Natural killer cell (primary cell): ENCODE measurements around the gene VCL. TPM values are rescaled to one million over a fixed set of nuclear protein-coding genes. Genes with fewer than 3 reads are reported as not detected.

ENCODE experiments used
- ATAC-seq, 3 donors: fragments of 150-1000 bp in 2 of 3; fragments of 200-7000 bp in 1 of 3; cut with Tn5 transposase; 1 replicate in 1 of 3; 2 replicates in 2 of 3; pipeline ENCODE4 v1.10.0; 2021; ENCODE audit warnings: mild to moderate bottlenecking in 2 of 3, moderate library complexity in 2 of 3
- DNase-seq, 2 donors: peaks; one replicate each; pipeline versions ENCODE4 v3.0.0 to v3.0.0-alpha.2; 2013 to 2021; ENCODE audit warnings: mixed read lengths in 1 of 2
- H3K27ac ChIP-seq: one replicate; pipeline ENCODE4 v1.5.1; 2013; ENCODE audit warnings: mild to moderate bottlenecking, low read length
- H3K27me3 ChIP-seq: one replicate; pipeline ENCODE4 v1.6.1; 2013; ENCODE audit warnings: low read length; ENCODE audit not compliant: control insufficient read depth, insufficient read depth
- H3K36me3 ChIP-seq: one replicate; pipeline ENCODE4 v1.6.1; 2013; ENCODE audit warnings: low read length; ENCODE audit not compliant: control insufficient read depth, insufficient read depth
- H3K4me1 ChIP-seq: one replicate; pipeline ENCODE4 v1.6.1; 2013; ENCODE audit warnings: low read length; ENCODE audit not compliant: control insufficient read depth, insufficient read depth
- H3K4me3 ChIP-seq: one replicate; pipeline ENCODE4 v1.5.1; 2013; ENCODE audit warnings: low read length
- H3K9me3 ChIP-seq: one replicate; pipeline ENCODE4 v1.6.1; 2013; ENCODE audit warnings: low read length; ENCODE audit not compliant: control insufficient read depth, insufficient read depth
- H3K27ac Mint-ChIP-seq, 2 donors: one replicate each; pipeline ENCODE4 v1.8.0; 2022; ENCODE audit warnings: mild to moderate bottlenecking in 2 of 2, mixed read lengths in 2 of 2, moderate library complexity in 1 of 2
- H3K27me3 Mint-ChIP-seq, 2 donors: one replicate each; pipeline ENCODE4 v1.8.0; 2022; ENCODE audit warnings: low read depth in 2 of 2, mixed read lengths in 2 of 2
- H3K36me3 Mint-ChIP-seq: one replicate; pipeline ENCODE4 v1.8.0; 2022; ENCODE audit warnings: mixed read lengths
- H3K4me1 Mint-ChIP-seq, 2 donors: one replicate each; pipeline ENCODE4 v1.8.0; 2022; ENCODE audit warnings: mixed read lengths in 2 of 2
- H3K4me3 Mint-ChIP-seq: one replicate; pipeline ENCODE4 v1.8.0; 2022; ENCODE audit warnings: mild to moderate bottlenecking, moderate library complexity, mixed read lengths
- H3K9me3 Mint-ChIP-seq, 2 donors: one replicate each; pipeline ENCODE4 v1.8.0; 2022; ENCODE audit warnings: mixed read lengths in 2 of 2
- CTCF ChIP-seq: fragments of 200-600 bp; IDR thresholded peaks from one replicate; pipeline ENCODE4 v1.8.0; 2022; ENCODE audit warnings: antibody characterized with exemption
- WGBS: methylation state at CpG from one replicate; pipeline ENCODE4 v1.1.7; 2013; ENCODE audit warnings: missing lambda C conversion rate; ENCODE audit not compliant: insufficient coverage; 5-methylcytosine and 5-hydroxymethylcytosine counted together
- intact Hi-C: fragments of 100-400 bp; cut with micrococcal nuclease; formaldehyde crosslinking; loops from one replicate; pipeline ENCODE4 v1.14.2; 2022
- total RNA-seq, 4 donors: library from RNA; stranded (reverse); fragments of 120-200 nt in 1 of 4; gene quantifications; one replicate each; pipeline versions ENCODE4 v1.2.3 to v1.2.4, GENCODE V29; 2013 to 2022

Gene VCL
- total RNA-seq: 100 to 1,000 TPM; 121 to 145 (median 122) TPM
- total RNA-seq (2013): 110 TPM

GRCh38 chr10:73997787-73998622 is at the start of gene VCL:
Gene VCL (plus strand): TSS chr10:73998116. CDS start chr10:73998208, 92 bp downstream.
- no peaks in the 10 kb centered on the region for H3K36me3 Mint-ChIP-seq
- no peaks in the 10 kb centered on the region for H3K27me3 ChIP-seq
- H3K9me3 Mint-ChIP-seq: no peaks in the 10 kb centered on the region
- H3K4me1 ChIP-seq: peaks cover 23% of the 10 kb centered on the region
- peak within 1 kb of the TSS; percentile 70 for H3K27ac ChIP-seq
- DNase-seq: peak; percentile 95 to 97
- under 1% methylated on average over 92 of the region's 92 CpGs for WGBS
- peak; percentile 93 to 99 (median 96) for ATAC-seq
- intact Hi-C loops: loop anchor here (2.0 to 5.0 kb wide), 2 partner anchors 41 to 154 kb away; partner anchors contain the start of genes ADK and AP3M1
- no peaks in the 10 kb centered on the region for H3K27me3 Mint-ChIP-seq
- H3K4me3 Mint-ChIP-seq: peak within 1 kb of the TSS; percentile 97
- no peaks in the 10 kb centered on the region for H3K9me3 ChIP-seq
- H3K27ac Mint-ChIP-seq: peak within 1 kb of the TSS; percentile 88 to 94
- peaks cover 5% of the 10 kb centered on the region for H3K36me3 ChIP-seq
- H3K4me1 Mint-ChIP-seq: peaks cover 51 to 68% of the 10 kb centered on the region in 2 donors
- no peak for TF ChIP-seq CTCF
- H3K4me3 ChIP-seq: peak within 1 kb of the TSS; percentile 78

DNA sequence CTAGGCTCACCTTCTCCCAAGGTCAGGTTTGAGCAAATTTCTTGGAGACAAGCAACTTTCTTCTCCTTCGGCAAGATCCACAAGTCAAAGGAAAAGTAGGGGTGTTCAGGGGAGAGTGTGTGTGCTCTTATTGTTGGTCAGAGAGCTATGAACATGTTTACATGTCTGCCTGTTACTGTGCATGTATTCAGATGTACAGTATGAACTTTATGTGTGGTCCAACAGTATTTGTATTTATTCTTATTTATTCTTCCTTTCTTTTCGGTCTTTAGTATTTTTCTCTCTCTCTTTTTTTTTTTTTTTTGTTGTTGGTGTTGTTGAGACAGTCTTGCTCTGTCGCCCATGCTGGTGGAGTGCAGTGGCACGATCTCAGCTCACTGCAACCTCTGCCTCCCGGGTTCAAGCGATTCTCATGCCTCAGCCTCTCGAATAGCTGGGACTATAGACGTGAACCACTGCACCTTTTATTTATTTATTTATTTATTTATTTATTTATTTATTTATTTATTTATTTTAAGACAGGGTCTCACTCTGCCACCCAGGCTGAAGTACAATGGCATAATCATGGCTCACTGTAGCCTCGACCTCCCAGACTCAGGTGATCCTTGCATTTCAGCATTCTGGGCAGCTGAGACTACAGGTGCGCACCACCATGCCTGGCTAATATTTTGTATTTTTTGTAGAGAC is 48.8 kb upstream of the VCL start:
- H3K36me3 Mint-ChIP-seq: no peaks in the 10 kb centered on the region
- TF ChIP-seq CTCF: no peak

GRCh38 chr10:73950155-73950948 is 47.6 kb upstream of the VCL start:
- no peaks in the 10 kb centered on the region for H3K9me3 Mint-ChIP-seq
- peaks cover 5% of the 10 kb centered on the region for H3K4me1 ChIP-seq
- intact Hi-C loops: no loop called here

More for the DNA sequence above, 48.8 kb upstream of the VCL start:
- no peak overlapping the region for H3K27ac ChIP-seq
- intact Hi-C loops: no loop called here
- H3K9me3 ChIP-seq: no peaks in the 10 kb centered on the region
- Mint-ChIP-seq H3K27ac (no peak overlapping the region), H3K9me3 (no peaks in the 10 kb centered on the region), H3K27me3 (no peaks in the 10 kb centered on the region), H3K4me1 (peaks cover 8 to 13% of the 10 kb centered on the region in 2 donors), H3K4me3 (no peak overlapping the region)
- DNase-seq: no peak
- no peak for ATAC-seq
- no peak overlapping the region for H3K4me3 ChIP-seq
- WGBS: 97% methylated on average over 7 of the region's 10 CpGs
- H3K4me1 ChIP-seq: peaks cover 5% of the 10 kb centered on the region
- H3K27me3 ChIP-seq: no peaks in the 10 kb centered on the region
- no peaks in the 10 kb centered on the region for H3K36me3 ChIP-seq

More at GRCh38 chr10:73950155-73950948, 47.6 kb upstream of the VCL start:
- Histone ChIP-seq H3K9me3 (no peaks in the 10 kb centered on the region), H3K27ac (no peak overlapping the region), H3K36me3 (no peaks in the 10 kb centered on the region), H3K4me3 (no peak overlapping the region), H3K27me3 (no peaks in the 10 kb centered on the region)
- no peaks in the 10 kb centered on the region for H3K27me3 Mint-ChIP-seq
- no peak overlapping the region for H3K27ac Mint-ChIP-seq
- H3K4me3 Mint-ChIP-seq: no peak overlapping the region
- H3K36me3 Mint-ChIP-seq: no peaks in the 10 kb centered on the region
- no peak for TF ChIP-seq CTCF
- 93% methylated on average over 13 of the region's 13 CpGs for WGBS
- no peak for DNase-seq
- ATAC-seq: no peak
- peaks cover 10 to 19% of the 10 kb centered on the region in 2 donors for H3K4me1 Mint-ChIP-seq
